Spleen (tissue), 11 donors: Measurements from ENCODE around the gene CDC42BPG. TPM values are rescaled to one million over a fixed set of nuclear protein-coding genes. Genes with fewer than 3 reads are reported as not detected.

ENCODE experiments used
- DNase-seq: peaks from one replicate; pipeline ENCODE4 v3.0.0-alpha.2; 2020
- H3K27ac ChIP-seq, 8 donors: fragments of 200-600 bp; sonication (generic) in 7 of 8; 1 replicate in 4 of 8; 2 replicates in 4 of 8; pipeline versions ENCODE4 v1.5.0 to v1.8.0; 2016 to 2021; ENCODE audit warnings: inconsistent platforms in 4 of 8, mild to moderate bottlenecking in 4 of 8, moderate library complexity in 1 of 8
- H3K27me3 ChIP-seq, 7 donors: fragments of 200-600 bp; sonication (generic) in 6 of 7; replicated peaks in 1 of 7; 1 replicate in 4 of 7; 2 replicates in 3 of 7; pipeline versions ENCODE4 v1.5.0 to v1.8.0; 2016 to 2021; ENCODE audit warnings: inconsistent platforms in 3 of 7, mild to moderate bottlenecking in 1 of 7
- H3K36me3 ChIP-seq, 6 donors: fragments of 200-600 bp; sonication (generic) in 5 of 6; 1 replicate in 4 of 6; 2 replicates in 2 of 6; pipeline versions ENCODE4 v1.5.0 to v1.8.0; 2016 to 2021; ENCODE audit warnings: inconsistent platforms in 2 of 6
- H3K4me1 ChIP-seq, 6 donors: fragments of 200-600 bp; sonication (generic) in 5 of 6; 1 replicate in 3 of 6; 2 replicates in 3 of 6; pipeline versions ENCODE4 v1.5.0 to v1.8.0; 2016 to 2021; ENCODE audit warnings: inconsistent platforms in 3 of 6
- H3K4me3 ChIP-seq, 8 donors: fragments of 200-600 bp; sonication (generic) in 7 of 8; 1 replicate in 4 of 8; 2 replicates in 4 of 8; pipeline versions ENCODE4 v1.5.0 to v1.8.0; 2016 to 2021; ENCODE audit warnings: inconsistent platforms in 4 of 8, mild to moderate bottlenecking in 4 of 8, moderate library complexity in 2 of 8
- H3K9me3 ChIP-seq, 8 donors: fragments of 200-600 bp; sonication (generic) in 7 of 8; 1 replicate in 4 of 8; 2 replicates in 4 of 8; pipeline versions ENCODE4 v1.5.0 to v1.8.0; 2016 to 2021; ENCODE audit warnings: inconsistent platforms in 4 of 8
- POLR2A ChIP-seq, 3 donors: fragments of 450-650 bp; IDR thresholded peaks; one replicate each; pipeline ENCODE4 v1.5.1; 2017; ENCODE audit warnings: antibody characterized with exemption in 3 of 3, mild to moderate bottlenecking in 1 of 3
- POLR2AphosphoS5 ChIP-seq, 3 donors: sonication (generic); formaldehyde crosslinking; IDR thresholded peaks; one replicate each; pipeline ENCODE4 v1.5.1; 2017; ENCODE audit warnings: antibody characterized with exemption in 3 of 3
- WGBS, 5 donors: extraction: QIAGEN DNeasy Blood & Tissue Kit in 3 of 5; methylation state at CpG; one replicate each; pipeline versions ENCODE4 v1.1.5 to v1.1.7; 2013 to 2018; 5-methylcytosine and 5-hydroxymethylcytosine counted together
- intact Hi-C: fragments of 100-400 bp; cut with DNase I; formaldehyde crosslinking; loops from one replicate; pipeline ENCODE4 v1.15.0; 2023; ENCODE audit warnings: low total_unique reads
- polyA plus RNA-seq, 3 donors: library from polyadenylated mRNA; stranded (reverse); fragments of 200-250 nt; gene quantifications; one replicate each; pipeline ENCODE4 v1.2.1, GENCODE V29; 2013
- total RNA-seq, 7 donors: library from RNA; depleted of rRNA in 3 of 7; stranded (reverse); fragments of >200 nt in 3 of 7; fragmentation: NEBNext Ultra II Directional in 4 of 7; extraction: Animal tissue kit (Norgen Biotek cat#: 25700) in 4 of 7; gene quantifications; one replicate each; pipeline versions ENCODE4 v1.1.0 to v1.2.1, GENCODE V29; 2016 to 2021
- TF ChIP-seq, protein P1 (sequence below), 11 experiments: fragments of 200-600 bp in 7 of 11; fragments of 450-650 bp in 4 of 11; sonication (generic) in 4 of 11; IDR thresholded peaks in 8 of 11; conservative IDR thresholded peaks in 3 of 11; 1 replicate in 7 of 11; 2 replicates in 4 of 11; pipeline versions ENCODE4 v1.4.0 to v1.8.0; 2016 to 2021; ENCODE audit warnings: antibody characterized with exemption in 11 of 11, inconsistent platforms in 4 of 11, mild to moderate bottlenecking in 1 of 11
- donor health status: healthy with polysubstance abuse.
- donor health status: DM: no; HTN: no; CAD: no; lungs with moderate emphysema.
- donor health status: DM: no; HTN: no; CAD: no.
- donor health status: Bipolar disorder and iron deficiency.
- donor health status: healthy.
- donor health status: DM: no; HTN: no; CAD: no.
- donor health status: DM: yes; HTN: yes; CAD: no.

The CDC42BPG gene
- total and polyA plus RNA-seq, 10 donors, result 0.74 to 4.6 (median 2.5) TPM

DNA sequence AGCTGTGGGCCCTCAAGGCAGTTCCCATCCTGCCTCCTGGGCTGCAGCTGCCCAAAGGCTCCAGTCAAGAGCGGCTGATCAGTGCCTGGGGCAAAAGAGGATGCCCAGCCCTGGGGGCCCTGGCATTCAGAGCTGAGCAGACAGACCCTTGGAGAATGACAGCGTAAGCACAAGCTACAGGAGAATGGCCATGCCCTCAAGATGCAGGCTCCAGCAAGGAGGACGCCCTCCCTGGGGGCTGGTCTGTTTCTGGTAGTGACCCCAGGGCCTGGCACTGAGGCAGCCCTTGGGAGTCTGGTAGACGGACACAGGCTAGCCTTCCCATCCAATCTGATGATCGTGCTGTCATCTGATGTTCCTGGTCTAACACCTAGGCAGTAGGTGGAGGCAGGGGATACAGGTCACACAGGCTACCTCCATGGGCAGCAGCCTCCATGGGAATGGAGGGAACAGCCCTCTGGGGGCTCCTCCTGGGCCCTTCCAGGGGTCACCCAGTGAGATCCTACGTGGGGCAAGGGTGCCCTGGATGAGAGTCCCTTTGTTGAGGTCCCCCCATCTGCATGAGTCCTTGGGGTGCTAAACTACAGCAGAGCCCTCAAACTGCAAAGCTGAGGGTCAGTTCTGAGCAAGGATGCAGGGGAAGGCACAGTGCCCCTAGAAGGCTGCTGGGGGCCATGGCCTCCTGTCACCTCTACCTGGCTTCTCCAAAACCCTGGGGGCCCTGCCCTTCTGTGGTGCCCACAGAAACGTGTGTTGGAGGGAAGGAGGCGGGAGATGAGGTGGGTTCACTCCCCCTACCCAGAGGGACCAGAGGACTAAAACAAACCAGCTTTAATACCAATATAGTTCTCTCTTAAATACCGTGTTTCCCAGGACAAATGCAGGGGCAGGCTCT is 55.9 kb downstream of the CDC42BPG start:
- Histone ChIP-seq H3K4me3 (no peak overlapping the region), H3K9me3 (no peaks in the 10 kb centered on the region), H3K27ac (peak overlapping the region in 4 of 8 donors; percentile 18 to 56 (median 54)), H3K4me1 (peaks cover 0 to 39% (median 24%) of the 10 kb centered on the region in 6 donors), H3K36me3 (peaks cover 0 to 61% (median 41%) of the 10 kb centered on the region in 6 donors), H3K27me3 (no peaks in the 10 kb centered on the region)
- intact Hi-C loops, result loop anchor here (10.0 kb wide), 1 partner anchor 56 kb away; the partner anchor contains the start of gene CDC42BPG
- peak; percentile 69 for DNase-seq
- WGBS, 5 donors, result 83 to 90% (median 87%) methylated on average over 6 to 9 of the region's 9 CpGs
- TF ChIP-seq POLR2AphosphoS5 (IDR thresholded peaks at IDR 0.05) (no peak), POLR2A (IDR thresholded peaks at IDR 0.05) (no peak)
- TF ChIP-seq, protein P1, sequence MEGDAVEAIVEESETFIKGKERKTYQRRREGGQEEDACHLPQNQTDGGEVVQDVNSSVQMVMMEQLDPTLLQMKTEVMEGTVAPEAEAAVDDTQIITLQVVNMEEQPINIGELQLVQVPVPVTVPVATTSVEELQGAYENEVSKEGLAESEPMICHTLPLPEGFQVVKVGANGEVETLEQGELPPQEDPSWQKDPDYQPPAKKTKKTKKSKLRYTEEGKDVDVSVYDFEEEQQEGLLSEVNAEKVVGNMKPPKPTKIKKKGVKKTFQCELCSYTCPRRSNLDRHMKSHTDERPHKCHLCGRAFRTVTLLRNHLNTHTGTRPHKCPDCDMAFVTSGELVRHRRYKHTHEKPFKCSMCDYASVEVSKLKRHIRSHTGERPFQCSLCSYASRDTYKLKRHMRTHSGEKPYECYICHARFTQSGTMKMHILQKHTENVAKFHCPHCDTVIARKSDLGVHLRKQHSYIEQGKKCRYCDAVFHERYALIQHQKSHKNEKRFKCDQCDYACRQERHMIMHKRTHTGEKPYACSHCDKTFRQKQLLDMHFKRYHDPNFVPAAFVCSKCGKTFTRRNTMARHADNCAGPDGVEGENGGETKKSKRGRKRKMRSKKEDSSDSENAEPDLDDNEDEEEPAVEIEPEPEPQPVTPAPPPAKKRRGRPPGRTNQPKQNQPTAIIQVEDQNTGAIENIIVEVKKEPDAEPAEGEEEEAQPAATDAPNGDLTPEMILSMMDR (IDR thresholded peaks at IDR 0.05 in 8 of 11, conservative IDR thresholded peaks at IDR 0.05 in 3 of 11), result no peak

DNA sequence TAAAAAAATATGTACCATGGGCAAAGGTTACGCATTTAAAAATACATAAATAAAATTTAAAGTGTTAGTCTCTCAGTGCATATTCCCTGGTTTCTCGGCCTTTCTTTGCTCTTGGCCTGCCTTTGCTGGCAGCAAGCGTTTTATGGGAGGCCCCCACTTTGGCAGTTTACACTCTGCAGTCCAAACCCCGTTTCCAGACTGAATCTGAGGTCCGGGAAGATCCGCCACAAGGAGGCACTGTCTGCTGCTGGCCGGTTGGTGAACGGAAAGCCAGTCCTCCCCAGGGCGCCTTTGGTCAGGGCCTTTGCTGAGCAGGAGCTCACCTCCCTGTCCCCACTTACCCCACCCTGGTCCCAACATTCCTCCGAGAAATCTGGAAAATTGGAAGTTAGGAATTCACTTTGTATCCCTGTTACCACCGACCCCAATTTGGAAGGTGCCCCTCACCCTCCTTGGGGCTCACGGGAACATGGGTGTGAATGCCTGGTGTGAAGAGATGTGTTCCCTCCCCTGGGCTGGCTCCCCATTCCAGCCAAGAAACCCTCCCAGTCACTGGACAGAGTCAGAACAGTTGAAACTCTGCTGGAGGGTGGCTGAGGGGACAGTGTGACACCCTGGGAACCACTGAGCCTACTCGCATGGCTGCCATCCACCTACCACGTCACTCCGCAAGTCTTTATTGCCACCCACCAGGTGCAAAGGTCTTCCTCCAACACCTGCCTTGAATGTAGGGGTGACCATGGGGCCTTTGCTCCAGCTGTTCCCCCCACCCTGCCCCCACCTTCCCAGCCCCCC is 56.7 kb downstream of the CDC42BPG start:
- Histone ChIP-seq H3K36me3 (peaks cover 0 to 55% (median 41%) of the 10 kb centered on the region in 6 donors), H3K27ac (peak overlapping the region in 6 of 8 donors; percentile 18 to 56 (median 38)), H3K9me3 (no peaks in the 10 kb centered on the region), H3K27me3 (no peaks in the 10 kb centered on the region), H3K4me3 (no peak overlapping the region), H3K4me1 (peaks cover 0 to 38% (median 17%) of the 10 kb centered on the region in 6 donors)
- WGBS, 5 donors, result 42 to 48% (median 46%) methylated on average over 12 to 15 of the region's 15 CpGs
- TF ChIP-seq POLR2A (IDR thresholded peaks at IDR 0.05), result no peak
- TF ChIP-seq, protein P1 (IDR thresholded peaks at IDR 0.05 in 8 of 11, conservative IDR thresholded peaks at IDR 0.05 in 3 of 11), result peak; percentile 17 to 81 (median 67)
- TF ChIP-seq POLR2AphosphoS5 (IDR thresholded peaks at IDR 0.05), result peak in 2 of 3 donors; percentile 58 to 60
- intact Hi-C loops, result loop anchor here (10.0 kb wide), 1 partner anchor 57 kb away; the partner anchor contains the start of gene CDC42BPG
- peak; percentile 90 for DNase-seq

DNA sequence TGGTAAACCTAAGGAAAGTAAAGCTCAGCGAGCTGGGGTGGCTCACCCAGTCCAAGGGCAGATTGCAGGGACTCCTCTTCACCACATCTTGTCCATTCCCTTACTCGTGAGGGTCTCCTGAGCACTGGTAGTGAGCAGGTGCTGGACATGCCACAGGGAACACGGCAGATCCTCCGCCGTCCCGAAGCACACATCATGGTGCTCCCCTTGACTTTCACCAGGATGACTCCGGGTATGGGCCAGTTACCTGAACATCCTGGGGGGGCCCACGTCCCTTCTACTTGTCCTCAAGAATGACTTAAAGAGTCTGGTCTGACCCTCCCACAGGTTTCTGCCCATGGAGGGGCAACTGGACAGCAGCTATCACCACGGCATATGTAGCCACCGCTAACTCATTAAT is 58.1 kb downstream of the CDC42BPG start:
- H3K27ac ChIP-seq, result no peak overlapping the region
- intact Hi-C loops, result loop anchor here (10.0 kb wide), 1 partner anchor 58 kb away; the partner anchor contains the start of gene CDC42BPG
- H3K9me3 ChIP-seq, result no peaks in the 10 kb centered on the region
- H3K27me3 ChIP-seq, result no peaks in the 10 kb centered on the region
- 90 to 94% (median 92%) methylated on average over 9 to 10 of the region's 10 CpGs for WGBS, 5 donors
- H3K4me1 ChIP-seq, result peaks cover 0 to 37% (median 15%) of the 10 kb centered on the region in 6 donors
- H3K4me3 ChIP-seq, result no peak overlapping the region
- peaks cover 0 to 41% (median 29%) of the 10 kb centered on the region in 6 donors for H3K36me3 ChIP-seq
- DNase-seq, result peak; percentile 68
- peak in 2 of 3 donors; percentile 41 to 47 for TF ChIP-seq POLR2AphosphoS5 (IDR thresholded peaks at IDR 0.05)
- no peak for TF ChIP-seq POLR2A (IDR thresholded peaks at IDR 0.05)

DNA sequence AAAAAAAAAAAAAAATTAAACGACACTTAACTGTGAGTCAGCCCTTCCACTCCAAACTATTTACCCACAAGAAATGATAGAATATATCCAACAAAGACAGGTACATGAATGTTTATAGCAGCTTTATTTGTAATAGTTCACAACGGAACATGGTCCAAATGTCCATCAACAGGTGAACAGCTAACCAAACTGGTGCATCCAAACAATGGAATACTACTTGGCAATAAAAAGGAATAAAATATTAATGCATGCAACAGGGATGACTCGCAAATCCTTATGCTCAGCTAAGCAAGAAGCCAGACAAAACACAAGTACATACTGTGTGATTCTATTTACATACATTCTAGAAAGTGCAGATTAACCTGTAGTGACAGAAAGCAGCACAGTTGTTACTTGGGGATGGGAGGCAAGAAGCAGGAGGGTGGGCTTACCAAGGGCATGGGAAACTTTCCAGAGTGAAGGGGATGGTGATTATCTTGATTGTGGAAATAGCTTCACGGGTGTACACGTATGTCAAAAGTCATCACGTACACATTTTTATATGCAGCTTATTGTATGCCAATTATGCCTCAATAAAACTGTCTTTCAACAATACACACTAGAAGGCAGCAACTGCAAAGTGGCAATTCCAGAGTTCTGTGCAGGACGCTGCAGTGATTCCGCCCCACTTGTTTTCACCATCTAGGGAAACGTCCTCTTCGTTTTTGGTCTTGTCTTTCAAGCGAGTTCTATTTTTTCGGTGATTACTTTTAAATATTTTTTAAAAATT is 59.5 kb downstream of the CDC42BPG start:
- intact Hi-C loops, result loop anchor here (10.0 kb wide), 1 partner anchor 60 kb away; the partner anchor contains the start of gene CDC42BPG

More for the DNA sequence above, 59.5 kb downstream of the CDC42BPG start:
- 87 to 92% (median 91%) methylated on average over 12 of the region's 12 CpGs for WGBS, 5 donors
- no peak overlapping the region for H3K27ac ChIP-seq
- TF ChIP-seq POLR2AphosphoS5 (IDR thresholded peaks at IDR 0.05) (peak in 1 of 3 donors; percentile 10), POLR2A (IDR thresholded peaks at IDR 0.05) (no peak)
- H3K36me3 ChIP-seq, result peaks cover 0 to 28% (median 17%) of the 10 kb centered on the region in 6 donors
- peaks cover 2 to 49% (median 24%) of the 10 kb centered on the region in 6 donors for H3K4me1 ChIP-seq
- H3K9me3 ChIP-seq, result no peaks in the 10 kb centered on the region
- H3K4me3 ChIP-seq, result no peak overlapping the region
- DNase-seq, result no peak
- no peaks in the 10 kb centered on the region for H3K27me3 ChIP-seq
